ENCODE data around the gene PLEKHG7. TPM values are rescaled to one million over a fixed set of nuclear protein-coding genes. Genes with fewer than 3 reads are reported as not detected.

The PLEKHG7 gene
- total RNA-seq, 1 donor from 2014 or later: not detected

DNA sequence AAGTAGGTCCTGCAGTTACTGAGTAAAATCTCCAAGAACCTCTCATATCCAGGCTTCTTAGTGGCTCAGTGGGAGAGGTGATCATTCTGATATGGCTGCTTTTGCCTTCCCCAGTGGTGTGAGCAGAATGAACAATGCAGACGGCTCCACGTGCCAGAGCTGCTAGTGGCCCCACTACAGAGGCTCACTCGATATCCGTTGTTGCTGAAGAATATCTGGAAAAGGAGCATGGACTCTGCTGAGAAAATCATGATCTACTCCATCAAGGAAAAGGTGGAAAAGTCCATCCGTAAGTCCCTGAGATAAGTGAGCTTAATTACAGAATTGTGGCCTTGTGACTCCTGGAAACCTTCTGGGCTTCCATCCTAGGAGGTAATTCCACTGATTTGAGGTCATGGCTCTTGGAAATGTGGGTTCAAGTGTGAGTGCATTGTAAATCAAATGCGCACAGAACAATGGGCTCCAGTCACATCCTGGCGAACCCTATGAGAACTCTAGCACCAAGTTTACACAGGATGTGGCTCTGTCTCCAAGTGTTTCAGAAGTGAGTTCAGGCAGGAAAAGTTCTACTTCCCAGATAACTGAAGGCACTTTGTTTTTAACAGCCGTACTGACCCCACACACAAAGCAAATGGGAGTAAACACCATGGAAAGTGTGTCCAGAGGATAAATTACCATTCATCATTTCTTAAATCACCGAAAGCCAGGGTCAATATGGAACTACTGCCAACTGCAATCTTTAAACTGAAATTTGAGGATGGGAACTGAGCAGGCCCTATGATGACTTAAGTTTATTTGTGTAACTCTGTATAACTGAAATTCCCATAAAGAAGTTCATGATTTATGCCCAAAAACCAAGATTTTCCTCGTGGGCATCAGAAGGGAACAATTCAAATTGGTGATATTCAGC is 51.4 kb downstream of the PLEKHG7 start:
- peaks cover 4% of the 10 kb centered on the region for H3K9me3 Mint-ChIP-seq (ENCODE audit: low read depth)
- H3K27ac Mint-ChIP-seq (ENCODE audit: unreplicated experiment): no peak overlapping the region
- no peaks in the 10 kb centered on the region for H3K36me3 Mint-ChIP-seq (ENCODE audit: low read depth)
- H3K4me3 Mint-ChIP-seq (ENCODE audit: unreplicated experiment): no peak overlapping the region
- no peaks in the 10 kb centered on the region for H3K27me3 Mint-ChIP-seq (ENCODE audit: low read depth)
- DNase-seq (ENCODE audit: low spot score): no peak
- TF ChIP-seq, protein P1, sequence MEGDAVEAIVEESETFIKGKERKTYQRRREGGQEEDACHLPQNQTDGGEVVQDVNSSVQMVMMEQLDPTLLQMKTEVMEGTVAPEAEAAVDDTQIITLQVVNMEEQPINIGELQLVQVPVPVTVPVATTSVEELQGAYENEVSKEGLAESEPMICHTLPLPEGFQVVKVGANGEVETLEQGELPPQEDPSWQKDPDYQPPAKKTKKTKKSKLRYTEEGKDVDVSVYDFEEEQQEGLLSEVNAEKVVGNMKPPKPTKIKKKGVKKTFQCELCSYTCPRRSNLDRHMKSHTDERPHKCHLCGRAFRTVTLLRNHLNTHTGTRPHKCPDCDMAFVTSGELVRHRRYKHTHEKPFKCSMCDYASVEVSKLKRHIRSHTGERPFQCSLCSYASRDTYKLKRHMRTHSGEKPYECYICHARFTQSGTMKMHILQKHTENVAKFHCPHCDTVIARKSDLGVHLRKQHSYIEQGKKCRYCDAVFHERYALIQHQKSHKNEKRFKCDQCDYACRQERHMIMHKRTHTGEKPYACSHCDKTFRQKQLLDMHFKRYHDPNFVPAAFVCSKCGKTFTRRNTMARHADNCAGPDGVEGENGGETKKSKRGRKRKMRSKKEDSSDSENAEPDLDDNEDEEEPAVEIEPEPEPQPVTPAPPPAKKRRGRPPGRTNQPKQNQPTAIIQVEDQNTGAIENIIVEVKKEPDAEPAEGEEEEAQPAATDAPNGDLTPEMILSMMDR (IDR thresholded peaks at IDR 0.05): no peak
- H3K4me1 Mint-ChIP-seq (ENCODE audit: low read depth): no peaks in the 10 kb centered on the region

DNA sequence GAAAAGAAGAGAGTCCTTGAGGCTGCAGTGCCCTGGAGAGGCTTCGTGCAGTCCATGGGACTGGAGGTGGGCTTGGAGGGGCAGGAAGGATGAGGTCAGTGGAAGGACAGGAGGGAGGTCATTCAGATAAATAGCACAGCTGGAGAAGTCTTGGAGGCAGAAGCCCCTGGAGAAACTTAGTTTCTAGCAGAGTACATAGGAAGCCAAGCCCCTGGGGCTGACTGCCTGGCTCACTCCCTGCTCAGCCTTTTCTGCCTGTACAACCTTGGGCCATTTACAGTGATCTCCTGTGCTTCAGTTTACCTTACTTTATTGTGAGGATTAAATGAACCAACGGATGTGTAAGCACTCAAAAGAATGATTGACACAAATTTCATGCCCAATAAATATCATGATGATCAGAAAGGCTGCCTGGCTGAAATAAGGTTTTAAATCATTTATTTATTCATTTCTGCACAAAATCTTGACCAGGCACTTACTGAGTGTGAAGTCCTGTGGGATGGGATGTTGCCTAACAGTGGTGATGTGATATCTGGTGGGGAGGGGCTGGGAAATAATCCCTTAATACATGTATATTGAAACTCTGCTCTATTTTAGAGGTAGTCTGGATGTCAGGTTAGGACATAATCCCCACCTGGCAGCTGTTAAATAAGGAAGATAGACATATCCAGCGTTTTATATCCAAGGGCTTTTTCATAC is 54.3 kb downstream of the PLEKHG7 start:
- H3K36me3 Mint-ChIP-seq (ENCODE audit: low read depth): no peaks in the 10 kb centered on the region
- peaks cover 4% of the 10 kb centered on the region for H3K9me3 Mint-ChIP-seq (ENCODE audit: low read depth)
- no peak overlapping the region for H3K27ac Mint-ChIP-seq (ENCODE audit: unreplicated experiment)
- no peak for DNase-seq (ENCODE audit: low spot score)
- peaks cover 8% of the 10 kb centered on the region for H3K4me1 Mint-ChIP-seq (ENCODE audit: low read depth)
- H3K4me3 Mint-ChIP-seq (ENCODE audit: unreplicated experiment): no peak overlapping the region
- TF ChIP-seq, protein P1 (IDR thresholded peaks at IDR 0.05): no peak
- no peaks in the 10 kb centered on the region for H3K27me3 Mint-ChIP-seq (ENCODE audit: low read depth)

- peaks cover 4% of the 10 kb centered on the region for H3K9me3 Mint-ChIP-seq (ENCODE audit: low read depth)
- DNase-seq (ENCODE audit: low spot score): no peak
- H3K36me3 Mint-ChIP-seq (ENCODE audit: low read depth): no peaks in the 10 kb centered on the region
- no peaks in the 10 kb centered on the region for H3K27me3 Mint-ChIP-seq (ENCODE audit: low read depth)
- no peak overlapping the region for H3K27ac Mint-ChIP-seq (ENCODE audit: unreplicated experiment)
- H3K4me3 Mint-ChIP-seq (ENCODE audit: unreplicated experiment): no peak overlapping the region
- H3K4me1 Mint-ChIP-seq (ENCODE audit: low read depth): peaks cover 8% of the 10 kb centered on the region
- TF ChIP-seq, protein P1 (IDR thresholded peaks at IDR 0.05): no peak
Measured at GRCh38 chr12:92757597-92758121, 54.9 kb downstream of the PLEKHG7 start.

DNA sequence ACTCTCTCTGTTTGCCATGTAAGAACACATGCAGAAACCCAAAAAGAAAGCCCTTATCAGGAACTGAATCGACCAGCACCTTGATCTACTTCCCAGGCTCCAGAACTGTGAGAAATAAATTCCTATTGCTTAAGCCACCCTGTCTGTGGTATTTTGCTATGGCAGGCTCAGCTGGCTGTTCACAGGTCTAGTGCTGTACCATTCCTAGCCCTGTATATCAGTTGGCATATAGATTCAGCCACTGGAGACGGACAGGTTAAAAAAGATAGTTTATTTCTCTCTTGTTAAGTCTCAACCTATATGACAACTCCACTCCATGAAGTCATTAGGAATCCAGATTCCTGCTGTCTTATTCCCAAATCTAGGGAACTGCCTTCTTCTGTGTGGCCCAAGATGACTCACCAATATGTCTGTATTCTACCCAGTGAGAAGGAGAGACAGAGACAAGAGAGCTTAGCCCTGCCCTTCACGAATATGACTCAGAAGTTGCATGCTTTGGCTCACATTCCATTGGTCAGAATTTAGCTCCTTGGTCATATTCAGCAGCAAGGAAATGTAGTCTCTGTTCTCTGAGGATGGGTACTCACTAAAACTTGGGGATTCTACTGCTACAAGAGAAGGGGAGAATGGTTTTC is 57.0 kb downstream of the PLEKHG7 start:
- H3K4me1 Mint-ChIP-seq (ENCODE audit: low read depth): peaks cover 8% of the 10 kb centered on the region
- TF ChIP-seq, protein P1 (IDR thresholded peaks at IDR 0.05): no peak
- H3K27ac Mint-ChIP-seq (ENCODE audit: unreplicated experiment): peak overlapping the region; percentile 74
- no peaks in the 10 kb centered on the region for H3K9me3 Mint-ChIP-seq (ENCODE audit: low read depth)
- H3K27me3 Mint-ChIP-seq (ENCODE audit: low read depth): no peaks in the 10 kb centered on the region
- no peak for DNase-seq (ENCODE audit: low spot score)
- no peaks in the 10 kb centered on the region for H3K36me3 Mint-ChIP-seq (ENCODE audit: low read depth)
- H3K4me3 Mint-ChIP-seq (ENCODE audit: unreplicated experiment): no peak overlapping the region

GRCh38 chr12:92762773-92763172 is 60.0 kb downstream of the PLEKHG7 start:
- TF ChIP-seq, protein P1 (IDR thresholded peaks at IDR 0.05): no peak

More at GRCh38 chr12:92762773-92763172, 60.0 kb downstream of the PLEKHG7 start:
- Mint-ChIP-seq H3K4me3 (ENCODE audit: unreplicated experiment) (no peak overlapping the region), H3K36me3 (ENCODE audit: low read depth) (no peaks in the 10 kb centered on the region), H3K4me1 (ENCODE audit: low read depth) (peaks cover 10% of the 10 kb centered on the region), H3K27me3 (ENCODE audit: low read depth) (no peaks in the 10 kb centered on the region), H3K27ac (ENCODE audit: unreplicated experiment) (no peak overlapping the region), H3K9me3 (ENCODE audit: low read depth) (no peaks in the 10 kb centered on the region)
- no peak for DNase-seq (ENCODE audit: low spot score)
